ENCODE results near the gene WDFY2. TPM values are rescaled to one million over a fixed set of nuclear protein-coding genes. Genes with fewer than 3 reads are reported as not detected.

The WDFY2 gene
- total and polyA plus RNA-seq, 2 of the 8 experiments (the other 6 are each of a cell fraction or from before 2014, with no cell fraction given) = 13.9 to 29.0 TPM

DNA sequence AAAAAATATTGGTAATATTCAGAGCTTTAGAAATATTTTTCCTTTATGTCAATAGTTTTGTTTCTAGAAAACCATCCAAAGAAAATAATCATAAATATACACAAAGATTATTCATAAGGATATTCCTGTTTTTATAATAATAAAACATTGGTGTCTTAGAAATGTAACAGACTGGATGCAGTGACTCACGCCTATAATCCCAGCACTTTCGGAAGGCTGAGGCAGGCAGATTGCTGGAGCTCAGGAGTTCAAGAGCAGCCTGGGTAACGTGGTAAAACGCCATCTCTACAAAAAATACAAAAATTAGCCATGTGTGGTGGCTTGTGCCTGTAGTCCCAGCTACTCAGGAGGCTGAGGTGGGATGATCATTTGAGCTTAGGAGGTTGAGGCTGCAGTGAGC lies 112.9 kb downstream of the WDFY2 start:
- H2BK12ac ChIP-seq (ENCODE audit: low read depth, low read length) = no peak overlapping the region
- ChIA-PET POLR2A (ENCODE audit: partially characterized antibody) (interaction anchor here (1.3 kb wide), 2 partner anchors 13 to 244 kb away, joined by 3 to 4 read pairs; no protein-coding TSS in a partner anchor), CTCF (ENCODE audit: partially characterized antibody) (interaction anchor here (0.6 to 0.8 kb wide), 3 partner anchors 13 to 66 kb away, joined by 3 read pairs; no protein-coding TSS in a partner anchor)
- no peak overlapping the region for H4K91ac ChIP-seq (replicated peaks; ENCODE audit: insufficient read length, low read length)
- no peak overlapping the region for H4K8ac ChIP-seq (ENCODE audit: extremely low read depth, insufficient read depth, low read length)
- H3K9me3 ChIP-seq (ENCODE audit: insufficient read depth in 2 of 2, low read depth in 1 of 2, low read length in 1 of 2) = peaks cover 7 to 13% of the 10 kb centered on the region in 2 experiments; a peak in 3 of 4 replicates
- FAIRE-seq (no peak), DNase-seq (ENCODE audit: low read depth in 1 of 2, low spot score in 2 of 2) (no peak)
- H2AK5ac ChIP-seq (ENCODE audit: low read depth, low read length) = no peak overlapping the region
- WGBS, 2 experiments (ENCODE audit: extremely low coverage in 1 of 2, insufficient coverage in 1 of 2, insufficient read length in 1 of 2, insufficient replicate concordance in 2 of 2, low coverage in 1 of 2, low lambda C conversion rate in 2 of 2, missing lambda C conversion rate in 1 of 2) = 92% methylated on average over 4 of the region's 4 CpGs; no CpG with 5 or more reads in 1 of the 2 experiments
- H3K18ac ChIP-seq (ENCODE audit: extremely low read depth, low read length) = no peak overlapping the region
- no peaks in the 10 kb centered on the region for H3K4me1 ChIP-seq (replicated peaks in 1 of 4; ENCODE audit: control insufficient read depth in 3 of 4, insufficient read depth in 4 of 4, low read length in 3 of 4)
- H2AFZ ChIP-seq (ENCODE audit: low read length) = no peak overlapping the region
- H3K27me3 ChIP-seq (replicated peaks in 1 of 4; ENCODE audit: control insufficient read depth in 3 of 4, extremely low read depth in 1 of 4, insufficient read depth in 3 of 4, low read length in 3 of 4) = no peaks in the 10 kb centered on the region
- TF ChIP-seq SAP30 (IDR thresholded peaks at IDR 0.05; ENCODE audit: insufficient read depth, insufficient replicate concordance, low read length) = no peak
- H2BK20ac ChIP-seq (ENCODE audit: low read length) = no peak overlapping the region
- no peak overlapping the region for H3K9ac ChIP-seq (replicated peaks in 1 of 4; ENCODE audit: extremely low read depth in 1 of 4, low read depth in 3 of 4, low read length in 3 of 4)
- H2BK5ac ChIP-seq (ENCODE audit: low read depth, low read length) = no peak overlapping the region
- H3K27ac ChIP-seq (ENCODE audit: low read depth, low read length) = no peak overlapping the region
- H3K4me3 ChIP-seq (ENCODE audit: extremely low read depth in 1 of 4, insufficient read depth in 2 of 4, low read depth in 3 of 4, low read length in 4 of 4) = no peak overlapping the region
- H3K79me2 ChIP-seq (ENCODE audit: control insufficient read depth in 1 of 2, insufficient read depth in 2 of 2, low read length in 2 of 2) = peaks cover 0 to 26% of the 10 kb centered on the region in 2 experiments; a peak in 2 of 4 replicates
- H3K36me3 ChIP-seq (ENCODE audit: control insufficient read depth in 2 of 4, insufficient read depth in 4 of 4, low read length in 3 of 4) = peaks cover 0 to 4% (median 0%) of the 10 kb centered on the region in 4 experiments; a peak in 2 of 8 replicates
- H4K5ac ChIP-seq (ENCODE audit: insufficient read length, low read depth, low read length) = no peak overlapping the region
- no peak overlapping the region for H3K4me2 ChIP-seq (ENCODE audit: insufficient read depth in 1 of 2, low read depth in 2 of 2, low read length in 2 of 2)
- no peaks in the 10 kb centered on the region for H3K79me1 ChIP-seq (ENCODE audit: low read depth, low read length)
- no peak overlapping the region for H3K4ac ChIP-seq (replicated peaks; ENCODE audit: insufficient read length, low read depth, low read length)
- H3K23me2 ChIP-seq (ENCODE audit: low read depth, low read length) = no peaks in the 10 kb centered on the region
- H4K20me1 ChIP-seq (replicated peaks in 1 of 2; ENCODE audit: control insufficient read depth in 1 of 2, insufficient read depth in 2 of 2, low read length in 2 of 2) = no peaks in the 10 kb centered on the region
- no peak overlapping the region for H2BK15ac ChIP-seq (ENCODE audit: low read length)
- no peak overlapping the region for H2BK120ac ChIP-seq (replicated peaks; ENCODE audit: low read depth, low read length)
- no peak overlapping the region for H3K56ac ChIP-seq (replicated peaks; ENCODE audit: insufficient read length, low read depth, low read length)
- no peak overlapping the region for H3K14ac ChIP-seq (ENCODE audit: insufficient read length)
- H3K23ac ChIP-seq (ENCODE audit: insufficient read length) = no peak overlapping the region

Measured in H1 (cell line).